Measurements from ENCODE around the gene ELMO2. TPM values are rescaled to one million over a fixed set of nuclear protein-coding genes. Genes with fewer than 3 reads are reported as not detected.

ELMO2 gene
- total RNA-seq, 2 donors from 2014 or later, result 25.3 to 30.2 TPM

- ATAC-seq, result no peak
- no peak for DNase-seq
- intact Hi-C loops (cut with DNase I, micrococcal nuclease), result no loop called here
These were observed 82.0 kb downstream of the ELMO2 start for GRCh38 chr20:46324379-46324778.

GRCh38 chr20:46323557-46323956 is 82.9 kb downstream of the ELMO2 start:
- intact Hi-C loops (cut with DNase I, micrococcal nuclease), result no loop called here
- DNase-seq (no peak), ATAC-seq (no peak)

DNA sequence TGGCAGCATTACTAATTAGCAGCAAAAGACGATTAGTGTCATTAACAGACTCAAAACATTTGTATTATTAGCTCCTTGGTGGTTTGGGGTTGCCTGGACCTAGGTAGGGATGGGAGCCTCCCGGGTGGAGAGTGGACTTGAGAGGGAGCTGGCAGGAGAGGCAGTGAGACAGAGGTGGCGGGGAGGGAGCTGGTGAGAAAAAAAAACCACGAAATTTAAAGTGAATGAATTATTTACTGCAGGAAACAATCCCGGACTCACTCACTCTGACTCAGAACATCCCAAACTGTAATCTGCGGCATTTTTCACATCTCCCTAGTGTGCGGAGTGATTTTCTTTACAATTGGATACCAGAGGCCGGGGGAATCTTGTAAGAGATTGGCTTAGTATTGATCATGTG is 83.8 kb downstream of the ELMO2 start:
- DNase-seq (no peak), ATAC-seq (no peak)
- intact Hi-C loops (cut with DNase I, micrococcal nuclease), result no loop called here

DNA sequence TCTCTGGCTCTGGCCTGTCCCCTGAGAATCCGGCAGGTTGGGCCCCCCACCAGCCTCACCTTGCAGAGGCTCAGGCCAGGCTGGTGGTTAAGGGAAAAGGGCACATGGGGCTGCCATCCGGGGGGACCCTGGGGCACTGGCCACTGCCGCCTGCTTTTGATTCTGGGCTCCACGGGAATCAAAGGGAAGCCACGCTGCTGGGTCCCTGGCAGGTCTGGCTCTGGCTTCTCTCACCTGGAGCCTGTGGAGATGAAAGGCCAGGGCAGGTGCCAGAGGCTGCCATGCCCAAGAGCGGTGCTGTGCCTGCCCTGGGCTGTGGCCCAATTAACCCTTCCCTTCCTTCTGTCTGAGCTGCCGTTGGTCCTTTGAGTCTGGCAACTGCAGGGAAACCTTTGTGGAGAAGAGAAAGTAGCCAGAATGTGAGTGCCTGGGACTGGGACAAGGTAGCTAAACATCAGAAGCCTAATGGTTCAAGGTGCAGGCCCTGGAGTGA is 88.7 kb downstream of the ELMO2 start:
- DNase-seq, result no peak
- ATAC-seq, result no peak
- intact Hi-C loops (cut with DNase I, micrococcal nuclease), result no loop called here

- ATAC-seq (no peak), DNase-seq (no peak)
- intact Hi-C loops (cut with DNase I, micrococcal nuclease), result no loop called here
These were observed 89.3 kb downstream of the ELMO2 start for GRCh38 chr20:46316984-46317684.

Other genes starting within 250 kb of the ELMO2 start
- under 1 TPM; 0.09 to 0.17 TPM for gene CDH22, start 98.1 kb downstream of the ELMO2 start, total RNA-seq
- 1 to 10 TPM; 2.2 to 8.5 TPM for gene ZNF334, start 106.9 kb upstream of the ELMO2 start, total RNA-seq
- gene OCSTAMP, start 144.0 kb upstream of the ELMO2 start, total RNA-seq, result not detected
- under 1 TPM; 0.39 to 0.92 TPM for gene SLC13A3, start 244.8 kb upstream of the ELMO2 start, total RNA-seq

Measured in left colon (tissue), 2 donors.